Neural progenitor cell (in vitro differentiated cells): ENCODE measurements around the gene UNC5CL. TPM values are rescaled to one million over a fixed set of nuclear protein-coding genes. Genes with fewer than 3 reads are reported as not detected.
A peak's percentile ranks its signal among the peaks of the same experiment; 100 is the strongest.

ENCODE experiments used
- DNase-seq: peaks from one replicate; pipeline ENCODE4 v3.0.0-alpha.2; 2016; ENCODE audit warnings: low spot score
- H2AFZ ChIP-seq: fragments of 200-600 bp; sonication (generic); replicated peaks from 2 replicates; pipeline ENCODE4 v1.6.1; 2016; ENCODE audit warnings: antibody characterized with exemption
- H3F3A ChIP-seq: fragments of 200-600 bp; sonication (generic); 2 replicates; pipeline ENCODE4 v1.6.1; 2016; ENCODE audit warnings: antibody characterized with exemption, low read depth
- H3K27ac ChIP-seq: fragments of 200-600 bp; sonication (generic); 2 replicates; pipeline ENCODE4 v1.5.1; 2016; ENCODE audit warnings: mild to moderate bottlenecking
- H3K27me3 ChIP-seq: fragments of 200-600 bp; sonication (generic); 2 replicates; pipeline ENCODE4 v1.6.1; 2016; ENCODE audit warnings: mild to moderate bottlenecking, moderate library complexity
- H3K36me3 ChIP-seq: fragments of 200-600 bp; sonication (generic); 2 replicates; pipeline ENCODE4 v1.5.1; 2016
- H3K4me1 ChIP-seq: fragments of 200-600 bp; sonication (generic); 2 replicates; pipeline ENCODE4 v1.6.1; 2016; ENCODE audit warnings: mixed run types
- H3K4me2 ChIP-seq: fragments of 200-600 bp; sonication (generic); 2 replicates; pipeline ENCODE4 v1.6.1; 2016
- H3K4me3 ChIP-seq: fragments of 200-600 bp; sonication (generic); 2 replicates; pipeline ENCODE4 v1.5.1; 2016
- H3K79me2 ChIP-seq: fragments of 200-600 bp; sonication (generic); 2 replicates; pipeline ENCODE4 v1.6.1; 2016; ENCODE audit warnings: low read depth
- H3K9ac ChIP-seq: fragments of 200-600 bp; sonication (generic); 2 replicates; pipeline ENCODE4 v1.6.1; 2016
- H3K9me3 ChIP-seq: fragments of 200-600 bp; sonication (generic); 2 replicates; pipeline ENCODE4 v1.5.1; 2016; ENCODE audit warnings: low read depth
- H4K20me1 ChIP-seq: fragments of 200-600 bp; sonication (generic); 2 replicates; pipeline ENCODE4 v1.6.1; 2016; ENCODE audit warnings: low read depth
- H3K27ac Mint-ChIP-seq: 3 replicates; pipeline ENCODE4 v1.8.0; 2021; ENCODE audit warnings: mixed read lengths
- H3K27me3 Mint-ChIP-seq: 2 replicates; pipeline ENCODE4 v1.8.0; 2022; ENCODE audit warnings: low read depth, mild to moderate bottlenecking, inconsistent platforms, moderate library complexity, mixed read lengths; ENCODE audit not compliant: insufficient read depth
- H3K36me3 Mint-ChIP-seq: 3 replicates; pipeline ENCODE4 v1.8.0; 2021; ENCODE audit warnings: mixed read lengths
- H3K4me1 Mint-ChIP-seq: 3 replicates; pipeline ENCODE4 v1.8.0; 2021; ENCODE audit warnings: mixed read lengths
- H3K4me3 Mint-ChIP-seq: 3 replicates; pipeline ENCODE4 v1.8.0; 2021; ENCODE audit warnings: mild to moderate bottlenecking, moderate library complexity, mixed read lengths
- H3K9me3 Mint-ChIP-seq: 3 replicates; pipeline ENCODE4 v1.8.0; 2020; ENCODE audit warnings: mixed read lengths
- EZH2 ChIP-seq: fragments of 200-600 bp; sonication (generic); IDR thresholded peaks from 2 replicates; pipeline ENCODE4 v1.6.1; 2017; ENCODE audit warnings: antibody characterized with exemption, mild to moderate bottlenecking, moderate library complexity
- EZH2phosphoT487 ChIP-seq: fragments of 200-600 bp; sonication (generic); IDR thresholded peaks from 2 replicates; pipeline ENCODE4 v1.6.1; 2017; ENCODE audit warnings: antibody characterized with exemption
- total RNA-seq: library from RNA; depleted of rRNA; stranded (reverse); fragments of >200 nt; gene quantifications from 2 replicates; pipeline ENCODE4 v1.2.3, GENCODE V29; 2015; ENCODE audit warnings: low replicate concordance
- TF ChIP-seq, protein P1 (sequence below): fragments of 200-600 bp; sonication (generic); IDR thresholded peaks from 2 replicates; pipeline ENCODE4 v1.5.1; 2017; ENCODE audit warnings: antibody characterized with exemption, mild to moderate bottlenecking

Gene UNC5CL
- total RNA-seq, 1 donor from 2014 or later, result 2.2 TPM

DNA sequence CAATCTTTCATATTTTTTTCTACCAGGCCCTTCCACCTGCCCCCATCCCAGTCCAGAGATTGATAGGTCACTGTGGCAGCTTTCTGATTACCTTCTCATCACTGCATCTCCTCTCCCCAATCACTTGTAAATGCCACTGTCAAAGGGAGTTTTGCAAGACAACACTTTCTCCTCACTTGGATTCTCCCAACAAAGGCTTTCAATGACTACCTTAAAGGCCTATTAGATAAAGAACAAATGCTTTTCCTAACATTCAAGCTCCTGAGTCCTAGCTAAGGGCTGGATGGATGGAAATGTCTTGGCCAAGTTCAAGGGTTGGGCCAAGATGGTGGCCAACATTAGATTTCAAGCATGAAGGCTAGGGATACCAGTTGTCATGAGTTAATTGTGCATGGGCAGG is 55.3 kb downstream of the UNC5CL start:
- H3K27ac Mint-ChIP-seq, result no peak overlapping the region
- no peaks in the 10 kb centered on the region for H3K79me2 ChIP-seq
- no peak overlapping the region for H3K4me3 Mint-ChIP-seq
- H3K27me3 Mint-ChIP-seq, result peaks cover 2% of the 10 kb centered on the region
- H3K4me3 ChIP-seq, result no peak overlapping the region
- no peaks in the 10 kb centered on the region for H4K20me1 ChIP-seq
- no peaks in the 10 kb centered on the region for H3F3A ChIP-seq
- no peak overlapping the region for H3K27ac ChIP-seq
- TF ChIP-seq EZH2phosphoT487 (no peak), EZH2 (no peak)
- TF ChIP-seq, protein P1, sequence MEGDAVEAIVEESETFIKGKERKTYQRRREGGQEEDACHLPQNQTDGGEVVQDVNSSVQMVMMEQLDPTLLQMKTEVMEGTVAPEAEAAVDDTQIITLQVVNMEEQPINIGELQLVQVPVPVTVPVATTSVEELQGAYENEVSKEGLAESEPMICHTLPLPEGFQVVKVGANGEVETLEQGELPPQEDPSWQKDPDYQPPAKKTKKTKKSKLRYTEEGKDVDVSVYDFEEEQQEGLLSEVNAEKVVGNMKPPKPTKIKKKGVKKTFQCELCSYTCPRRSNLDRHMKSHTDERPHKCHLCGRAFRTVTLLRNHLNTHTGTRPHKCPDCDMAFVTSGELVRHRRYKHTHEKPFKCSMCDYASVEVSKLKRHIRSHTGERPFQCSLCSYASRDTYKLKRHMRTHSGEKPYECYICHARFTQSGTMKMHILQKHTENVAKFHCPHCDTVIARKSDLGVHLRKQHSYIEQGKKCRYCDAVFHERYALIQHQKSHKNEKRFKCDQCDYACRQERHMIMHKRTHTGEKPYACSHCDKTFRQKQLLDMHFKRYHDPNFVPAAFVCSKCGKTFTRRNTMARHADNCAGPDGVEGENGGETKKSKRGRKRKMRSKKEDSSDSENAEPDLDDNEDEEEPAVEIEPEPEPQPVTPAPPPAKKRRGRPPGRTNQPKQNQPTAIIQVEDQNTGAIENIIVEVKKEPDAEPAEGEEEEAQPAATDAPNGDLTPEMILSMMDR, result no peak
- no peaks in the 10 kb centered on the region for H3K36me3 ChIP-seq
- no peak overlapping the region for H2AFZ ChIP-seq
- H3K9ac ChIP-seq, result no peak overlapping the region
- H3K4me1 ChIP-seq, result peaks cover 7% of the 10 kb centered on the region
- peaks cover 29% of the 10 kb centered on the region for H3K4me1 Mint-ChIP-seq
- no peaks in the 10 kb centered on the region for H3K27me3 ChIP-seq
- H3K36me3 Mint-ChIP-seq, result peaks cover 2% of the 10 kb centered on the region
- H3K4me2 ChIP-seq, result no peak overlapping the region
- H3K9me3 Mint-ChIP-seq, result peaks cover 8% of the 10 kb centered on the region
- H3K9me3 ChIP-seq, result no peaks in the 10 kb centered on the region
- no peak for DNase-seq

DNA sequence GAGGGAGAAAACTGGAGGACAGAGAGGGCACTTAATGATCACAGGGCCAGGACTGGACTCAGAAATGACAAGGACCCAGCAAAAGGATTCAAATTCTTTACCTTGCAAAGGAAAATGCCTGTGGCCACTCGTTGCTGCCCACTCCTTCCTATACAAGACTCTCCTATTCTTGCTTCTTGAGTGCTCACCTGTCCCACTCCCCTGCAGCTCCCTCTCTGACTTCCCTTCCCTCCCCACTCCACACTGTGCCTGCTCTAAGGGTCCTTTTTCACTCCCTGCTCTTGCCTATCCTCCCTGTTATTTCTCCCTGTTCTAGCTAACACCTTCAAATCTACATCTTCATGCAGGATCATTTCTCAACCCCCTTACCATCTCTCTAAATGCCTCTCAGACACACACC is 56.1 kb downstream of the UNC5CL start:
- Mint-ChIP-seq H3K4me3 (no peak overlapping the region), H3K27me3 (peaks cover 2% of the 10 kb centered on the region), H3K4me1 (peaks cover 29% of the 10 kb centered on the region), H3K27ac (no peak overlapping the region), H3K9me3 (peaks cover 12% of the 10 kb centered on the region), H3K36me3 (peaks cover 2% of the 10 kb centered on the region)
- no peak overlapping the region for H3K27ac ChIP-seq
- no peak for DNase-seq
- no peaks in the 10 kb centered on the region for H3K79me2 ChIP-seq
- no peak overlapping the region for H3K4me3 ChIP-seq
- H3K4me2 ChIP-seq, result no peak overlapping the region
- no peaks in the 10 kb centered on the region for H3K36me3 ChIP-seq
- H3F3A ChIP-seq, result no peaks in the 10 kb centered on the region
- H4K20me1 ChIP-seq, result no peaks in the 10 kb centered on the region
- H3K9ac ChIP-seq, result no peak overlapping the region
- no peaks in the 10 kb centered on the region for H3K9me3 ChIP-seq
- TF ChIP-seq, protein P1, result no peak
- TF ChIP-seq EZH2 (no peak), EZH2phosphoT487 (no peak)
- H3K27me3 ChIP-seq, result no peaks in the 10 kb centered on the region
- no peak overlapping the region for H2AFZ ChIP-seq
- H3K4me1 ChIP-seq, result peaks cover 7% of the 10 kb centered on the region

DNA sequence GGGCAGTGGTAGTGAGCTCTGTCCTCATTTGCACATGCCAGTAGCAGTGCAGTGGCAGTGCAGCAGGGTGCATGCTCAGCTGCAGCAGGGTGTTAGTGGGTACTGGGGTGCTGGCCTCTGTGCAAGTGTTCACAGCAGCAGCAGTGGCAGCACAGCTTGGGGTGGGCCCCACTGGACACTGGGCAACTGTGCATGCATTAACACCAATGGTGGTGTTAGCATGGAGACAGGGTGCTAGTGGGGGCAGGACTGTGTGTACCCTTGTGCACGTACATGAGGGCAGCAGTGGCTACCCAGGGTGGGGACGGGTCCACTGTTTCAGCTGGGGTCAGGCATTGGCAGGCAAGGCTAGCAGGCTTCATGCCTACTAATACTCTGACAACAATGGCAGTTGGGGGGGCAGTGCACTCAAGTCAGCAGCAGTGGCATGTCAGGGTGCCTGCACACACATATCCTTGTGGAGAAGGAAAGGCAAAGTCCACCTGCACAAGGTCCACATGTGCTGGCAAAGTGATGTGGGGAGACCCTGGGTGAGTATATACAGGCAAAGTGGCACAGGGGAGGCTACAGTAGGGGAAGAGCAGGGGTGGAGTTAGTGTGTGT is 60.2 kb downstream of the UNC5CL start:
- Histone ChIP-seq H3K9me3 (no peaks in the 10 kb centered on the region), H3F3A (no peaks in the 10 kb centered on the region), H3K4me2 (no peak overlapping the region), H3K36me3 (no peaks in the 10 kb centered on the region), H4K20me1 (no peaks in the 10 kb centered on the region), H3K79me2 (no peaks in the 10 kb centered on the region), H3K4me3 (no peak overlapping the region), H3K27me3 (no peaks in the 10 kb centered on the region), H3K9ac (no peak overlapping the region), H3K4me1 (no peaks in the 10 kb centered on the region), H3K27ac (no peak overlapping the region), H2AFZ (no peak overlapping the region)
- Mint-ChIP-seq H3K36me3 (peaks cover 2% of the 10 kb centered on the region), H3K4me1 (peaks cover 11% of the 10 kb centered on the region), H3K27me3 (peaks cover 2% of the 10 kb centered on the region), H3K27ac (peak overlapping the region; percentile 54), H3K9me3 (peaks cover 43% of the 10 kb centered on the region), H3K4me3 (no peak overlapping the region)
- no peak for DNase-seq
- TF ChIP-seq, protein P1, result no peak
- no peak for TF ChIP-seq EZH2phosphoT487
- no peak for TF ChIP-seq EZH2
